GM21447 (cell line): ENCODE results near the gene BRINP1.

Experiments
- ATAC-seq: cut with Tn5 transposase; IDR thresholded peaks from one replicate; pipeline ENCODE4 v1.9.1; 2021; ENCODE audit not compliant: unreplicated experiment

BRINP1 gene, protein sequence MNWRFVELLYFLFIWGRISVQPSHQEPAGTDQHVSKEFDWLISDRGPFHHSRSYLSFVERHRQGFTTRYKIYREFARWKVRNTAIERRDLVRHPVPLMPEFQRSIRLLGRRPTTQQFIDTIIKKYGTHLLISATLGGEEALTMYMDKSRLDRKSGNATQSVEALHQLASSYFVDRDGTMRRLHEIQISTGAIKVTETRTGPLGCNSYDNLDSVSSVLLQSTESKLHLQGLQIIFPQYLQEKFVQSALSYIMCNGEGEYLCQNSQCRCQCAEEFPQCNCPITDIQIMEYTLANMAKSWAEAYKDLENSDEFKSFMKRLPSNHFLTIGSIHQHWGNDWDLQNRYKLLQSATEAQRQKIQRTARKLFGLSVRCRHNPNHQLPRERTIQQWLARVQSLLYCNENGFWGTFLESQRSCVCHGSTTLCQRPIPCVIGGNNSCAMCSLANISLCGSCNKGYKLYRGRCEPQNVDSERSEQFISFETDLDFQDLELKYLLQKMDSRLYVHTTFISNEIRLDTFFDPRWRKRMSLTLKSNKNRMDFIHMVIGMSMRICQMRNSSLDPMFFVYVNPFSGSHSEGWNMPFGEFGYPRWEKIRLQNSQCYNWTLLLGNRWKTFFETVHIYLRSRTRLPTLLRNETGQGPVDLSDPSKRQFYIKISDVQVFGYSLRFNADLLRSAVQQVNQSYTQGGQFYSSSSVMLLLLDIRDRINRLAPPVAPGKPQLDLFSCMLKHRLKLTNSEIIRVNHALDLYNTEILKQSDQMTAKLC

DNA sequence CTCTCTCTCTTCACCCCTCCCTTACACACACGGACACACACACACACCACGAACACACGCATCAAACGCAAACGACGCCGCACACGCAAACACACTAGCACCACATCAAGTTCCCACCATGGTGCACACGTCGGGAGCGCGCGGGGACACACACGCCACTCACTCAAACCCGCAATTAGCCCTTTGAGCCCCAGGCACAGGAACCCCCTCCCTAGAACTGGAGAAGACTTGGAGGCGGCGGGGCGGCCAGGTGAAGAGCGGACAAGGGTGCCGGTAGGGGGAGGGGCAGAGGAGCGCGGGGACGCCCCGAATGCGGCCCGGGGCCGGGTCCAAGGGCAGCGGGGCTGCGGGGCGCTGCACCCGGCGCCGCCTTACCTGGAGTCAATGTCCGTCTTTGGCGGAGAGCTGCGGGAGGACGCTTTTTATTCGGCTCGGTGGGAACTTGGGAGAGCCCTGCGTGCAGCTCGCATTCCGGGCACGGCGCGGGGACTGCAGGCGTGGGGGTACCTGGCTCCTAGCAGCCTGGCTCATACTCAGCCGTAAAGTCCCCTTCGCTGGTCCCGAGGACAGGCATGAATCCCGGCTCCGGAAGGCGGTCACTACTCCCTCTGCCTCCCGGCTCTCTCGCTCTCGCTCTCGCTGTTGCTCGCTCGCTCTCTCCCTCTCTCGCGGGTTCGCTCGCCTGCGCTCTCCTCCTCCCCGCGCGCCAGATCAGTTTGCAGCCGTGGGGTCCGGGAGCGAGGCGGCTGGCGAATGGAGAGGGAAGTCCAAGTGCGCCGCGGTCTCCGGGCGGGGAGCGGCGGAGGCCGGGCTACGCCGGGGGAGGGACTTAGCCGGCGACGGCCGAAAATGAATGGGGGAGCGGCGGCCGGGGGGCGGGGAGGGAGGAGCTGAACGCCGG, at the start of gene BRINP1:
Gene BRINP1 (minus strand): TSS at position 755 of the 901 bp plus-strand sequence. CDS start 56,080 bp downstream, outside the sequence.
- no peak for ATAC-seq

DNA sequence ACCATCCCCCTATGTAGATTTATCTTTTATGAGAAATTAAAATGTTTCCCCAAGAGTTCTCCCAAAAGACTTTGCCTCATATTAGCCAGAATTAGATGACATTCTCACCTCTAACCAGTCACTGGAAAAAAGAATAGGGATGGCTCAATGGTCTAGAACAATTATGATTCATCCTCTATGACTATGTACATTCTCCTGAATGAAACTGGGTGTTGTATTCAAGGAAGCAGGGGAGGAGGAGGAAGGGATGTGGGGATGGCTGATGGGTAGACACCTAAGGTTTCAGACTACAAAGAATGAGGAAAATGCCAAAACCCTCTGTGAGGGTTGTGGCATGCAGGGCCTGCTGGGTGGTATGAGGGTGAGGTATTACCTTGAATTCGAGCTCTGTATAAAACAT, 49.5 kb upstream of the BRINP1 start:
- no peak for ATAC-seq

DNA sequence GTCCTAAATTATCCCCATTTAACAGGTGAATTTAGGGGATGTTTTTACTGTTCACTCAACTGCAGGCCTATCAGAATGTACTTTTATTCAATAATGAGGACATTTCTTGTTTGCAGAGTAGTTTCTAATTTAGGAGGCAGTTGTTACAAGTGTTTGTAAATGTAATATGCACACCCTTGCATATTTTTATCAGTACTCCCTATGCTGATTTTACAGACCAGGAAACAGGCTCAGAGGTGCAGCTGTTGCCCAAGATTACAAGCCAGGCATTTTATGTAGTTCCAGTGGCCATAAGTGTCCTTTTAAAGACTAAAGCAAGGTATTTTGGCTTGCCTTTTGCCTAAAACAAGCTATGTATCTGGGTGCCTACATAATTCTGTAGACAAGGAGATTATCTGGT, 47.6 kb upstream of the BRINP1 start:
- ATAC-seq = no peak

DNA sequence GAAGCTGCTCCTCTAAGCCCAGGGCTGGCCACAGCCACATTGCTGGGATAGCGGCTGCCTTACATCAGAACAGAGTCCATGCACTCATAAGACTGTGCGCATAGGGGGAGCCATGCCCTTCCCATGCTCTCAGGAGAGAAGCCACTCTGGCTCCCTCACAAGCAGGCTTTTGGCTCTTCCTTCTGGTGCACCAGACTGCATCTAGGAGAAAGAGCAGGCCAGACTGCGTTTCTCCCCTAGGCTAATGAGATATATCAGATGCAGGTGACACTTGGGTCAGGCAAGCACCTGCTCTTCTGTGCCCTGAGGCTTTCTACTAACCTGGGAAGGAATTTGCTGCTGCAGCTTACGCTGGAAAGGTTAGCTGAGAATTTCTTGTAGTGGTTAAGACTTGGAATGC, 43.2 kb upstream of the BRINP1 start:
- ATAC-seq = no peak

DNA sequence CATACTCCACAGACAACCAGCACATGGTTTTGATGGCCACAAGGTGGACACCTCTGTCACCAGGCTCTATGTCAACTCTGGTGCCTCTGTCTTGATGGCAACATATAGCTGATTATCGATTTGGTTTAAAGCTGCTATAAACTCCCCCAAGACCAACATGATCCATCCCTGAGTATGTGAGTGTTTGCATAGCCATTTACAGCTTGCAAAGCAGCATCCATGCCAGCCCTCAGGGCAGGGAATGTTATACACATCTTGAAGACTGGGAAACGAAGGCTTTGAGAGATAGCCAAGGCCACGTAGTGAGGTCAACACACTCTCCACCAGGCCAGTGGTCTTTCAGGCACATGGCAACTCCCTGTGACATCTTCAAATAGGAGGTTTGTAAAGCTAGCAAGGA, 40.3 kb upstream of the BRINP1 start:
- ATAC-seq = no peak

DNA sequence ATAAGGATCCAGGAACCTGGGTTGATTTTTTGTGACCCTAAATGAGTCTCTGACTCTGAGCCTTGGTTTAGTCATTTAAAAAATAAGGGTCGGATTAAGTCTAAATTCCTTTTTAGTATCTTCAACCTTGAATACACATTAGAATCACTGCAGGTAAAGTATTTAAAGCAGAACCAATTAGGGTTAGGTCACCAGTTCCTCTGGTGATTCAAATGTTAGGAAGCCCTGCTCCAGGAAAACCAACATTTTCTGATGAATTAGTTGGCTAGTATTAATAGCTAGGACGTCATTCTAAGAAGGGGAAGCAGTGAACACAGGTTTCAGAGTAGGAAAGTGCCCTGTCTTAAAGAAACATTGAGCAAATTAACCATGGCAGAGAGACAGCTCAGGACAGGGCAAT, 31.4 kb upstream of the BRINP1 start:
- ATAC-seq = no peak

DNA sequence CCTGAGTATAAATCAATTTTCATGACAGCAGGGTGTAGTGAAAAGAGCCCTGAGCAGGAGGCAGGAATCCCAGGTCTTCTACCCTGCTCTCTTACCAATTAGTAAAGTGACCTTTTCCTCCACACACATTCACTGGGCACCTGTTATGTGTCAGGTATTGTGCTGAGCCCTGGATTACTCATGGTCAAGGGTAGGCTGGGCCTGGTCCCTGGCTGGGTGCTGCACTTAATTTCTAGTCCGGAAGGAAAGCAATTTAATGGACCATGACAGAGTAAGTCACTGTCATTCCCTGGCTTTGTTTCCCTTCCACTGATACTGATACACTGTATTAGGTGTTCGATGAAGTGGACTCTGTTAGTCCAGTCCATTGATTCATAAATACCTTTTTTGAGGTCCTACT, 29.1 kb upstream of the BRINP1 start:
- no peak for ATAC-seq

DNA sequence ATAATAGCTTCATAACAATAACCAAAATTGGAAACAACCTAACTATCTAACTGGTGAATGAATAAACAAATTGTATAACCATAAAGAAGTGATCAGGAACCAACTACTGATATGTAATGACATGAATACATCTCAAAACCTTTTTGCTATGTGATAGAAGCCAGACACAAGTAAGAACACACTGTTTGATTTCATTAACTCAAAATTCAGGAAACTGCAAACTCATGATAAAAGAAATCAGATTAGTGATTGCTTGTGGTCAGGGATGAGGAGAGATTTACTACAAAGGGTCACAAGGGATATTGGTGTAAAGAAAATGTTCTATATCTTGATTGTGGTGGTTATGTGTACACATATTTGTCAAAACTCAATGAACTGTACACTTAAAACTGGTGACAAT, 22.6 kb upstream of the BRINP1 start:
- ATAC-seq = no peak

DNA sequence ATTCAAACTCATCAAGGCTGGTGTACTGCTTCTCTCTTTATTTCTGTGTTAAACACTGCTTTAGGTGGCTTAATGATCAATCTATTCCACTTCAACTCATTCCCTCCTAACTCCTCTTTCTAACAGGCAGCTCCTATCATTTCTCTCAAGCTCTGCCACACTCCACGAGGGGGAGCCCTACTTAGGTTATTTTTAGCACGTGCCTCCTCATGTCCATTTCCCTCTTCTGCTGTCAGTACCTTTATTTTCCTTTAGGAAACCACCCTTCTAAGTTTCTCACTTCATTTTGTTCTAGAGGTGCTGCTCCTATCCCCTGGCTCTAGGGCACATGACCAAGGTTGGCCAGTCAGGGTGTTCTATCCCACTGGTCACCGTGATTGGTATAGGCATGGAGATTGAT, 6.7 kb upstream of the BRINP1 start:
- ATAC-seq = no peak

DNA sequence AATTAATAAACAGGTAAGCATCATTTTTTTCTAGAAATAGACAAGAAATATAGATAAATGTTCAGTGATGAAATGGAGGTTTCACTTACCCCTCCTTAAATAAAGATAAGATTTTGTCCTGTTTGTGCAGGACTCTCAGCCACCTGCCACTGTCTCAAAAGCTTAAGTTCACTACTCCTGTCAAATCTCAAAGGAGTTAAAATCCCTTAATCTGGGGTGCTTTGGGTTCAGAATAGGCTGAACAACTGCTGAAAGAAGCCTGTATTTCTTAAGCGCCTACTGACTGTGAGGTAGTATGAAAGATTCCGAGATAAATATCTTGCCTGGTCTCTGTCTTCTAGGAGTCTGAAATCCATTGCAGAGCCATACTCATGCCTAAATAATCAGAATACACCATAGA, 3.7 kb upstream of the BRINP1 start:
- ATAC-seq = no peak

DNA sequence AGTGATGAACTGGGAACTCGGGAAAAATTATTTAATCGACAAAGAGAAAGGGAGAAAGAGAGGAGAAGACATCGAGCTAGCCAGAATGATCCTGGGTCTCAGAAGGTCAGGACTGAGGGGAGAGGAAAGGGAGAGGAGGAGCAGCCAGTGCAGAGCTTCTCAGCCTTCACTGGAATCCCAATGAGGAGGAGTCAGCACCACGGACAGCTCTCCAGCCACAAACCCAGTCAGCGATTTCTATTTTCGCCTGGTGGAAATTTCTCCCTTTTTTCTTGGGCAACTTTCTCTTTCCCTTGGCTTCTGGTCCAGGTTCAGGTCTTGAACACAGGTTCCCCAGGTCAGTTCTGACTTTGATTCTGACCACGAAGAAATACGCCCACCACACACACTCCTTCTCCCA, 1.6 kb upstream of the BRINP1 start:
- ATAC-seq = no peak

DNA sequence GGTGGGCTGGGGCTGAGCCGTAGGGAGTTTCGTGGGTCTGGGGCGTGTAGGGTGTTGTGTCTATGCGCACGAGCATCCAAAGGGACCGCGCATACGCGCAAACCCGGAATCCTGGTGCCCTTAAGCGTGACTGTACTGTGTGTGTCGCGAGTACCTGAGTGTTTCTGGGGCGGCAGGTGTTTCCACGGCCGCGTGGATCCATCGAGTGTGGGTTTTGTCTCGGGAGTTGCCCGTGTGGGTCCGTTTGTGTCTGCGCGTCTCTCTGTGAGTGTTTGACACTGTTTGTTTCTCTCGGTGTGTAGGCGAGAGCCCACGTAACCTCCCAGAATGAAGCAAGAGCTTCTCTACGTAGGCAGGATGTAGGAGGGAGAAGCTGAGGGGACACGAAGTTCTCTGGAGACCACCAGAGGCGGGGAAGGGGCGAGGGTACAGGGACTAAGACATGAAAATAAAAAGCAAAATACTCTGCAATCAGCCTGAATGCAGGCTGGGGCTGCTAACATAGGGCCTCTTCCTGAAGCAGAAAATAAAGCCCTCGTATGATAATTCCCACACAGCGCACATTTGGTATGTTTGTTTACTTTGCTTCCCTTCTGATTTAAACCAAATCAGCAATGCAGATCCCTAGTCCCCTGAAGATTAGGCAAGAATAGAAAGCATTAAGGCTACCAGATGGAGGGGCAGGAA, 588 bp upstream of the BRINP1 start:
- ATAC-seq = no peak

DNA sequence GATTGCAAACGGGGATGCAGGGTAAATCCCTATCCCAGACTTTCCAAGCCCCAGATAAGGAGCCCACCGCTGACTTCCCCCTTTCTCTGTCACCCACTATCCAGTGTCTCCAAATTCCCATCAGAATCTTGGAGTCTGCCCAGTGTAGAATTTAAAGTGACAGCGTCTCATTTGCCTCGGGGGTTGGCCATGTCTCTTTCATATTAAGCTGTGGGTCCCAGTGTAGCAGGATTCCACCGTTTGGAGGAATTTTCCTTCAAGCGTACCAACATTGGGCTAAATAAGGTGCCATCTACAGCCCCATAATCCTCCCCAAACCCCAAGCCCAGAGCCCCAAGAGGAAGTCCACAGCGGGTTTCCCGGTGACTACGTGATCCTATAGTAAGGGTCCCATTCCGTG, 1.1 kb downstream of the BRINP1 start:
- no peak for ATAC-seq

DNA sequence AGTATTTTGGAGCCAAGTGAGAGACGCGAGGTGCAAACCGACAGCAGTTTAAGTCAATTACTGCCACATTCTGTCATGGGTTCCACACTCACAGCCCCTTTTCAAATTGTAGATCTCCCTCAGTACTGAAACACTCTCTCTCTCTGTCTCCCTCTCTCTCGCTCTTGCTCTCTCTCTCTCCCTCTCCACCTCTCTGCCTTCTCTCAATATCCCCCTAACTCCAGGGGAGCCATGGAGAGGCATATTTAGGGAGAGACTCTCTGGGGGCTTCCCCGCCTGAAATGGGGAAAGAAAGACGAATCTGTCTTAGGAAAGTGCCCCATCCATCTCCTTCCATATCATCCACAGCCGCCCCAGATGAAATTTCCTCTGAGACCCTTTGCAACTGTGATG, 1.6 kb downstream of the BRINP1 start:
- no peak for ATAC-seq

DNA sequence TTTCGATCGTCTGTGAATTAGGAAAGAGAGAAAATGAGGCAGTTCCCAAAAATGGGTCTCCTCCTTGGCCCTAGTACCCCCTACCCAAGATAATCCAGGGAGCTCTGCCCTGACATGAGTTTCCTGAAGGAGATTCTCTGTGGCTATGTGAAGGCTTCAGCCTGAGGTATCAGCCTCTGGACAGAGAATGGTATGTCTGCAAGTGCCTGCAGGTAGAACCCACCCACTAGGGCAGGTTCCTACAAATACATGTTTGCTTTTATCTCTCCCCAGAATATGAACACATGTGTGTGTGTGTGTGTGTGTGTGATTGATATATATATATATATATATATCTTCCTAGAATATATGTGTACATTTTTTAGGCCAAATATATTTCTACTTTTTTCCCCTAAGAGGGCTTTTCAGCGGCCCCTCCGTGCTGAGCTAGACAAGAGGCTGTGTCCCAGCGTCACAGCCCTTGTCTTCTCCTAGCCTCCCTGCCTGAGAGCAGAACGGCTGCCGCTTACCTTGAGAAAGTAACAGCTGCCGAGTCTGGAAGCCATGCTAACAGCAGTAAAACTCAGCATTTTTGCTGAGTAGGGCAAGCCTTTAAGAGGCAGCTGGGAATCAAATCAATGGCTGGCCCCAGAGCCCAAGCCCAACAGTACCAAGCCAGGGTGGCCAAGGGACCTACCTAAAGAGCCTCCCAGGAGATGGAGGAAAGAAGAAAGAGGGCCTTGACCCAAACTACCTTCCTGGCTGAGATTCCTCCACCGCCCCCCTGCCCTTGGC, 2.1 kb downstream of the BRINP1 start:
- no peak for ATAC-seq

DNA sequence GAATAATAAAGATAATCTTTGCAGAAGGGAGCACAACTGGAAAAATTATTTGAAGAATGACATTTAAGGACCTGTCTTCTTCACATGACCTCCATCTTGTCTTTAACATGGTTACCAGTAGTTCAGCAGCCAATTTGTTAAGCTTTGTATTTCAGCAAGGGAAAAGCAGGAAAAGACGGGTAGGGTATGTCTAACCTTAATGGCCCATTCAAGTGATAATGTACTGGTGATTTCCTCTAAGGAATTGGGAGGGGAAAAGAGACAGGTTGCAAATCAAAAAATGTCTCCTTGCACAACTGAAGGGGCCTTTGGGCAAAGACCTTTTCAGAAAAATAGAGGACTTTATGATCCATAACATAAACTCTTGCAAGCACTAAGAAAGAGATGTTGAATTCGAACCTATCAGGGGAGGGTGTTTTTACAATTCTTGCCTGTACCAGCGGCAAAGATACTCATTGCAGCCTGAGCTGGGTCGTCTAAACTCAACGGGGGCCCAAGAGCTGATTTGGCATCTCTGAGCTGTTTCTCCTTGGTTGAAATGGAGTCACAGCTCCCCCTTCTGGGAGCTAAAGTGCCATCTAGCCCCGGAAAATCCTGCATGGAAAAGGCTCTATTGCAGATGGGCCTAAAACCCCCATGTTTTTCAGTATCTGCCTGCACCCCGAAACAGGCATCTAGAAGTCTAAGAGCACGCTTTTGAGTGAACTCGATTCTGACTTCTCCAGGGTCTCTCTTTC, 3.8 kb downstream of the BRINP1 start:
- ATAC-seq = no peak

DNA sequence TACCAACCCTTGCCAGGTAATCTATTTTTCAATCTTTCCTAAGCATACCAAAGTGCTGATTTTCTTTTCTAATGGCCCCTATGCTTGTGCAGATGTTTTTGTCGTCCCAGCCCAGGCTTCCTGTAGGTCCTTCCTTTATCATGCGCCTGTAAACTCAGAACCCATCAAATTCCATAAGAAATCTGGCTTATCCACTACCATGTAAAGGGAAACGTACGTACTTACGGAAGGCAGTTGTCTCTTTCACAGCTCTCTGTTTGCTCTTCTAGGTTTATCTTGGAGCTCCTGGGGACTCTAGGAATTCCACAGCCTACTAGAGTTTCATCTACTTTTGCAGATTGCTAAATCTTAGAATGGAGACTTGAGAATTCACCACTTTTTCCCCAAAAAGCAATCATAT, 9.0 kb downstream of the BRINP1 start:
- ATAC-seq = no peak

DNA sequence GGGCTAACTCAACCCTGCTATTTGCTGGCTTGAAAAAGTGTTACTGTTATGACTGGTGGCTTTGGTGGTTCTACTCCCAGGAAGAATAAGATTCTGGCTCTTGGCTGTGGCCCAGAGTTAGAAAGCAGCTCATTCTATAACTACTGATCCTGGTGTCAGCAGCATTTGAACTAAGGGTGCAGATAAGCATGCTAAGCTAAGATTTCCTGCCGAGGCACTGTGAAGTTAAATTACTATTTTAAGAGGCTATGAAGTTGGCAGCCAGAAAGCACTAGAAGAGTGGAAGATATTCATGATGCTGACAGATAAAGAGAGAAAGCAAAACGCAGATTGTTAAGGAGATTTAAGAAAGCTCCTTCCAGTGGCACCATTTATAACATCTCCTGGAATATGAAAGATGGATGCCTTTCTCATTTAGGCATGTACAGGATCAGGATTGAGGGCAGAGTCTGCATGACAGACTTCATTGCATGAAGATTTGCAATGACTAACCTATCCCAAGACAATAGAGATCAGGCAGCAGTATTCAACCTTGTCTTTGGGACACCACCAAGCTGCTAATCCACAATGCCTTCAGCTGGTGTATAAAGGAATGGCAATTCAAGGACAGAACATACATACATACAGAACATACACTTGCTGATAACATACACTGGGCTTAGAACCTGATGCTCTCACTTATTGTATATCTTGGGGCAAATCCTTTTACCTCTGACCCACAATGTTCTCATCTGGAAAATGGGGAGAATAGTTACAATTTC, 11.7 kb downstream of the BRINP1 start:
- ATAC-seq = no peak

DNA sequence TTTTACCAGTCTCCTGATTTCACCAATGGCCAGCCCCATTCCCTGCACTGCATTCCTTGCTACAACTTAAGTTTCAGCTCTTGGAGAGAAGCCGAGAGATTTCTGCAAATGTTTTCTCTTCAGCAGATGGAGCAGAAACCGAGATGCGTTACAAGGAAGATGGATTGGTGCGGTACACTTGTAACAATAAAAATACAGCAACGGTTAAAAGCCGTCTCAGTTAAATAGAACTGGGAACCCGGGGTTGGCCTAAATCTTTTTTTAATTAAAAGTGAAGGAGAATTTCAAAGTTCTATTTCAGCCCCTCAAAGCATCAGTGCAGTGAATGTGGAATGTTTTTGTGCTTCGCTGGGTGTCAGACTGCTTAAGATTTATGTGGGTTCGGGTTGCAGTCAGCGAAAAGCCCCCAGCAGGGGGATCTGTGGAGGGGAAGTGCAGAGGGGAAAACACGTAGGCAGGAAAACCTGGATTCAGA, 19.8 kb downstream of the BRINP1 start:
- no peak for ATAC-seq
